Measurements from ENCODE around the gene CEP350. TPM values are rescaled to one million over a fixed set of nuclear protein-coding genes. Genes with fewer than 3 reads are reported as not detected.

The CEP350 gene
- total RNA-seq, 1 donor, result 57.9 TPM

DNA sequence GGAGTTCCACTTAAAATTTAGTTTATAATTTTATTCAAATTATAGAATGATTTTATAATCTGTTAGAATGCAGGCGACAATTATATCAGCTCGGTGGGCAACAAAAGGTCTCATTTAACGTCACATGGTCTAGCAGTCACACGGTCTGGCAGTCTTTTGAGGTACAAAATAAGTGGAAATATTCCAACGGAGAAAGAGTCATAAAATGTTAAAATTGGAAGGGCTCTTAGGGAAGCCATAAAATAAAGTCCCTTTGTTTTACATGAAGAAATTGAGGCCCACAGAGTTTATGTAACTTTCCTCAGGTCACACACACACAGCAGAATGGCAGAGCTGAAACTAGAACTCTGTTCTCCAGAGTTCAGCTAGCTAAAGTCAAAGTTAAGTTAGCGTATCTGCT is 115.7 kb downstream of the CEP350 start:
- DNase-seq (ENCODE audit: low read depth), result no peak
- no peak overlapping the region for H3K4me3 ChIP-seq (ENCODE audit: low read depth, low read length)
- TF ChIP-seq, protein P1, sequence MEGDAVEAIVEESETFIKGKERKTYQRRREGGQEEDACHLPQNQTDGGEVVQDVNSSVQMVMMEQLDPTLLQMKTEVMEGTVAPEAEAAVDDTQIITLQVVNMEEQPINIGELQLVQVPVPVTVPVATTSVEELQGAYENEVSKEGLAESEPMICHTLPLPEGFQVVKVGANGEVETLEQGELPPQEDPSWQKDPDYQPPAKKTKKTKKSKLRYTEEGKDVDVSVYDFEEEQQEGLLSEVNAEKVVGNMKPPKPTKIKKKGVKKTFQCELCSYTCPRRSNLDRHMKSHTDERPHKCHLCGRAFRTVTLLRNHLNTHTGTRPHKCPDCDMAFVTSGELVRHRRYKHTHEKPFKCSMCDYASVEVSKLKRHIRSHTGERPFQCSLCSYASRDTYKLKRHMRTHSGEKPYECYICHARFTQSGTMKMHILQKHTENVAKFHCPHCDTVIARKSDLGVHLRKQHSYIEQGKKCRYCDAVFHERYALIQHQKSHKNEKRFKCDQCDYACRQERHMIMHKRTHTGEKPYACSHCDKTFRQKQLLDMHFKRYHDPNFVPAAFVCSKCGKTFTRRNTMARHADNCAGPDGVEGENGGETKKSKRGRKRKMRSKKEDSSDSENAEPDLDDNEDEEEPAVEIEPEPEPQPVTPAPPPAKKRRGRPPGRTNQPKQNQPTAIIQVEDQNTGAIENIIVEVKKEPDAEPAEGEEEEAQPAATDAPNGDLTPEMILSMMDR (IDR thresholded peaks at IDR 0.05; ENCODE audit: insufficient read depth, low read length), result no peak

DNA sequence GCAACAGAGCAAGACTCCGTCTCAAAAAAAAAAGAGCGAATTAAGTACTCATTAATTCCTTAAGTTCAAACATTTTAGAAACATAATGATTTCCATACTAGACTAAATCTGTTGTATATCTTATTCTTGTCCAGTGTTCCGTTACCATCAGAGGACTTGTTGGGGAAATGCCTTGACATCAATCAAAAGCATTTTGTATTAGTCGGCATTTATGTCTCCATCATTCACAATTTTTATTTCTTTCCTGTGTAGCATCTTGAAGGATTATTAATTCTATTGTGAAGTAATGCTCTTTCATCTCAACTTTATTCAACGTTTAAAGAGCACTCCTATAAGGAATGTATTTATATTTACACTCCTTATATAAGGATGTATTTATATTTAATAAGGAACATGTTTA is 117.1 kb downstream of the CEP350 start:
- TF ChIP-seq, protein P1 (IDR thresholded peaks at IDR 0.05; ENCODE audit: insufficient read depth, low read length), result no peak
- no peak overlapping the region for H3K4me3 ChIP-seq (ENCODE audit: low read depth, low read length)
- no peak for DNase-seq (ENCODE audit: low read depth)

DNA sequence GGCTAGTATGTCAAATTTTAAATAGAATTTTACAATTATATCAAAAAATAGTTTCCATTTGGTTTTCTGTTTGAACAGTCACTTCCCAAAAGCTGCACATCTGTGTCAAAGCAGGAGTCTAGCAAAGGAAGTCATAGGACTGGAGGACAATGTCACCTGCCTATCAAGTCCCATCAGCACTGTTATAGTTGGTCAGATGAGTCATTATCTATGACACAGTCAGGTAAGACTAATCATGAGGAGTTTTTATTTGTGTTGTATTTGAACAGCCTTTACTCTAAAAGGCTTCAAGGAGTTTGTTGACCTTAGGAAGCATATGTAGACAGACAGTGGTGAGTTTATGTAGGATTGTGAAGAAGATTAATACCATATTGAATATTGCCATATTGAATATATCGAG is 125.8 kb downstream of the CEP350 start:
- DNase-seq (ENCODE audit: low read depth), result no peak
- TF ChIP-seq, protein P1 (IDR thresholded peaks at IDR 0.05; ENCODE audit: insufficient read depth, low read length), result no peak
- no peak overlapping the region for H3K4me3 ChIP-seq (ENCODE audit: low read depth, low read length)

DNA sequence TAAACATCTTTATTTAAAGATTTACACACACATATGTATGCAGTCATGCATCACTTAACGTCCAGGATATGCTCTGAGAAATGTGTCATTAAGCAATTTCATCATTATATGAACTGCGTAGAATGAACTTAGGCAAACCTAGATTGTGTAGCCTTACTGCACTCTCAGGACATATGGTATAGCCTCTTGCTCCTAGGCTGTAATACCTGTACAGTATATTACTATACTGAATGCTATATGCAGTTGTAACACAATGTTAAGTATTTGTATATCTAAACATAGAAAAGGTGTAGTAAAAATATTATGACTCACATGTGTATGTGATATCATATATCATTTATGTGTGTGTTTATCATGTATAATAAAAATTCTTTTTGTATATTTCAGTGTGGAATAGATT is 126.9 kb downstream of the CEP350 start:
- no peak for DNase-seq (ENCODE audit: low read depth)
- TF ChIP-seq, protein P1 (IDR thresholded peaks at IDR 0.05; ENCODE audit: insufficient read depth, low read length), result no peak
- no peak overlapping the region for H3K4me3 ChIP-seq (ENCODE audit: low read depth, low read length)

DNA sequence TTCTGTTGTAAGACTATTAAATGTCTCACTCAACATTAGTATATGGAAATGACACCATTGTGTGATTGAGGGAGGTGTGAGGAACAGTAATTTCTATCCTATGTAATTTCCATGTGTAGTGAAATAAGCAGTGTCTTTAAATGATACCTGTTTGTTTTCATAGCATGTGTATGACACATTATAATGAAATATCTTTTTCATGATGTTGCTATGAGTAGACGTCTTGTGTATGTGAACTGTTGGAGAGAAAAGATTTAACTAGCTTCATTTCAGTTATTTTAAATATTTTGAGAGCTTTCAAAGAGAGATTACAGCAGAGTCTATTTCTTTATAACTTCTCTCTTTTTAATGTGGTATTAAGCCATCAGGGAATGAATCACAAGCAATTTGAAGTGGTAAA is 128.6 kb downstream of the CEP350 start:
- no peak overlapping the region for H3K4me3 ChIP-seq (ENCODE audit: low read depth, low read length)
- DNase-seq (ENCODE audit: low read depth), result no peak
- TF ChIP-seq, protein P1 (IDR thresholded peaks at IDR 0.05; ENCODE audit: insufficient read depth, low read length), result no peak

DNA sequence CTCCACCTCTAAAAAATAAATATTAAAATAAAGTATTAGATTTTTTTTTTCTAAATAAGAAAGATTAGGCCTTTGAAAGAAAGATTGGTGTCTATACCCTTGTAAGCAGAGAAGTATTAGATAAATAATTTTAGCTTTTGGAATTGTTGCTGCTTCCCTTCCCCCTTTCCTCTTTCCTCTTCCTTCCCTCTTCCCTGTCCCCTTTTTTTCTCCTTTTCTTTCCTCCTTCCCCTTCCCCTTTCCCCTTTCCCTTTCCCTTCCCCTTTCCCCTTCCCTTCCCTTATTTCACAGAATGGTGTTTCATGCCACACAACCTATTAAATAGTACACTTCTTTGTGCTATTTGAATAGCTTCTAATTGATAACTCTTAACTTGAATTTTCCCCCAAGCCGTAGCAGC is 130.3 kb downstream of the CEP350 start:
- DNase-seq (ENCODE audit: low read depth), result no peak
- H3K4me3 ChIP-seq (ENCODE audit: low read depth, low read length), result no peak overlapping the region
- TF ChIP-seq, protein P1 (IDR thresholded peaks at IDR 0.05; ENCODE audit: insufficient read depth, low read length), result no peak

DNA sequence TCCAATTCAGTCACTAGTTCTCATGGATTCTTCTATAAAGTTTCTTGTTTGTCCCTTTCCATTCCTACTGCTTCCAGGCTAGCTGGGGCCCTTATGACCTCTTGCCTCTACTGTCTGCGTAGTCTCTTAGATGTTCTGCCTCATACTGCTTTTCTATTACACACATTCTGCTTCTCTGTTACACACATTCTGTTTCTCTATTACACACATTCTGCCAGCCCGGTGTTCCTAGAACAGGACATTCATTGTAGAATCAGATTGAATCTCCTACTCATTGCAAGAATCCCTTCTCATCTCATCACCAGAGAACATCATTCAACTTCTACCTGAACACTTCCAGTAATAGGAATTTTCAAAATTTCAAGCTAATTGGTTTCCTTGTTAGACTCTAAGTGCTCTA is 130.7 kb downstream of the CEP350 start:
- no peak for DNase-seq (ENCODE audit: low read depth)
- no peak overlapping the region for H3K4me3 ChIP-seq (ENCODE audit: low read depth, low read length)
- TF ChIP-seq, protein P1 (IDR thresholded peaks at IDR 0.05; ENCODE audit: insufficient read depth, low read length), result no peak

All from fibroblast of the aortic adventitia (primary cell).